C1 segment of cervical spinal cord (tissue), 14 donors: ENCODE measurements around the gene SLC19A1.
A peak's percentile ranks its signal among the peaks of the same experiment; 100 is the strongest.
"Not testable (repeated sequence)": the region's sequence is repeated elsewhere in the genome, so short reads cannot be mapped to it uniquely, and the experiment has no call there.

Experiments used
- DNase-seq, 14 donors: peaks; one replicate each; lab custom pipeline; 2025; lab: John Stamatoyannopoulos, UW

SLC19A1 gene

GRCh38 chr21:45576838-45577737 is 34.8 kb upstream of the SLC19A1 start:
- DNase-seq, result no peak

- DNase-seq, result no peak
Observed at GRCh38 chr21:45575993-45576837, 34.0 kb upstream of the SLC19A1 start.

GRCh38 chr21:45575304-45575992 is 33.2 kb upstream of the SLC19A1 start:
- DNase-seq, result no peak

GRCh38 chr21:45574691-45575090 is 32.5 kb upstream of the SLC19A1 start:
- DNase-seq, result no peak

GRCh38 chr21:45574081-45574501 is 31.9 kb upstream of the SLC19A1 start:
- DNase-seq, result no peak

- DNase-seq, result no peak
Observed at GRCh38 chr21:45573452-45574035, 31.3 kb upstream of the SLC19A1 start.

- no peak for DNase-seq
Observed at GRCh38 chr21:45572783-45573451, 30.7 kb upstream of the SLC19A1 start.

- DNase-seq, result no peak
Observed at GRCh38 chr21:45572231-45572630, 30.0 kb upstream of the SLC19A1 start.

GRCh38 chr21:45571641-45572040 is 29.4 kb upstream of the SLC19A1 start:
- no peak for DNase-seq

GRCh38 chr21:45570826-45571601 is 28.8 kb upstream of the SLC19A1 start:
- DNase-seq, result peak in 1 of 14 donors; percentile 67

- DNase-seq, result no peak
Observed at GRCh38 chr21:45570071-45570470, 27.8 kb upstream of the SLC19A1 start.

GRCh38 chr21:45568383-45568782 is 26.1 kb upstream of the SLC19A1 start:
- no peak for DNase-seq

- DNase-seq, result not testable (repeated sequence)
Observed at GRCh38 chr21:45564137-45564536, 21.9 kb upstream of the SLC19A1 start.

- no peak for DNase-seq
Observed at GRCh38 chr21:45562965-45563364, 20.7 kb upstream of the SLC19A1 start.

- no peak for DNase-seq
Observed at GRCh38 chr21:45562402-45562801, 20.2 kb upstream of the SLC19A1 start.

- not testable (repeated sequence) for DNase-seq
Observed at GRCh38 chr21:45561241-45561640, 19.0 kb upstream of the SLC19A1 start.

- DNase-seq, result no peak
Observed at GRCh38 chr21:45560106-45561021, 18.1 kb upstream of the SLC19A1 start.

- DNase-seq, result no peak
Observed at GRCh38 chr21:45559216-45560105, 17.2 kb upstream of the SLC19A1 start.
